ENCODE results near the gene ACTN4. TPM values are rescaled to one million over a fixed set of nuclear protein-coding genes. Genes with fewer than 3 reads are reported as not detected.
A peak's percentile ranks its signal among the peaks of the same experiment; 100 is the strongest.
"Not testable (repeated sequence)": the region's sequence is repeated elsewhere in the genome, so short reads cannot be mapped to it uniquely, and the experiment has no call there.

Gene ACTN4
- total and polyA plus RNA-seq, 3 experiments from 2014 or later: 31.9 to 314 (median 295) TPM

DNA sequence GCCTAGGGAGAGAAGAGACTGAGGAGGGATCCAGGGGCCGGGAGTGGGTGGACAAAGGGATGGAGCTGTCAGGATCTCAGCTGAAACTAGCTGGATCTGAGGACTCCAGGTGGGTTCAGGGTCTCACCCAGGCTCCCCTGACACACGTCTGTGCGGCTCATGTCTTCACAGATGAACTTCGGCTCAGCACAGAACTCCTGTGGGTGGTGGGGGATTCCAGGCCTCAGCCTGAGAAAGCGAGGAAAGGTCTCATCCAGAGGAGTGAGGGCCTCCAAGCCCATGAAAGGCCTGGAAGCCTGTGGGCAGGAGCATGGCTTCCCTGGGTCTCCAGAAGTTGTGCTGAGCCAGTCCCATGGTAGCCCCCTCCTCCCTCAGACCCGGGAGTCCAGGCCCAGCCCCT, 95.5 kb downstream of the ACTN4 start:
- H3K27ac Mint-ChIP-seq: no peak overlapping the region
- CTCF ChIA-PET: no interaction called here

DNA sequence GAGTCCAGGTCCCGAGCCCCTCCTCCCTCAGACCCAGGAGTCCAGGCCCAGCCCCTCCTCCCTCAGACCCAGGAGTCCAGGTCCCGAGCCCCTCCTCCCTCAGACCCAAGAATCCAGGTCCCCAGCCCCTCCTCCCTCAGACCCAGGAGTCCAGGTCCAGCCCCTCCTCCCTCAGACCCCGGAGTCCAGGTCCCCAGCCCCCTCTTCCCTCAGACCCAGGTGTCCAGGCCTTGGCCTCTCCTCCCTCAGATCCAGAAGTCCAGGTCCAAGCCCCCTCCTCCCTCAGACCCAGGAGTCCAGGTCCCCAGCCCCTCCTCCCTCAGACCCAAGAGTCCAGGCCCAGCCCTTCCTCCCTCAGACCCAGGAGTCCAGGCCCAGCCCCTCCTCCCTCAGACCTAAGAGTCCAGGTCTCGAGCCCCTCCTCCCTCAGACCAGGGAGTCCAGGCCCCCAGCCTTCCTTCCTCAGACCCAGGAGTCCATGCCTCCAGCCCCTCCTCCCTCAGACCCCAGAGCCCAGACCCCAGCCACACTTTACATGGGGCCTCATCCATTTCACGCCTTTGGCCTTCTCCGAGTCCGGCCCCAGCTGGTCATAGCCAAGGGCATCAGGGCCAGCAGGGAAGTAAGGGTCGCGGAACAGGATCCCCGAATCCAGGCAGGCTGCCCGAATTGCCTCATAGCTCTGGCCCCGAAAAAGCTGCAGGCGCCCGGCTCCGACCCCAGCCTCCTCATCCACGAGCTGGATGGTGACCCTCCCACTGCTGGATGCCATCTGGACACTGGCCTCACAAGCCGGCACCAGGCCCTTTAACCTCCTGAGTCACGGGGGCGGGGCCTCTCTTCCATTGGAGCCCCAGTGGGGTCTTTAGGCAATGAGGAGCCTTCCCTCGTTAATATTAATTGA, 96.2 kb downstream of the ACTN4 start:
- H3K9me3 Mint-ChIP-seq: no peaks in the 10 kb centered on the region
- DNase-seq: peak in 1 of 5 donors; percentile 46
- Histone ChIP-seq H3K27ac (ENCODE audit: low read depth, low read length) (no peak overlapping the region), H3K9me3 (ENCODE audit: low read length) (no peaks in the 10 kb centered on the region), H3K4me3 (ENCODE audit: low read length) (no peak overlapping the region), H3K36me3 (ENCODE audit: insufficient read depth, low read length) (no peaks in the 10 kb centered on the region), H3K4me1 (ENCODE audit: insufficient read depth, low read length) (peaks cover 10% of the 10 kb centered on the region), H3K27me3 (ENCODE audit: insufficient read depth, low read length, poor library complexity, severe bottlenecking) (no peaks in the 10 kb centered on the region)
- peak overlapping the region in 2 of 8 donors; percentile 38 to 77 for H3K27ac Mint-ChIP-seq
- ChIA-PET CTCF (interaction anchor here (1.7 to 2.0 kb wide), 3 partner anchors 26 to 341 kb away, joined by 3 to 5 read pairs (median 4); partner anchors contain the start of genes FAM98C, MRPS12 and SARS2), POLR2A (interaction anchor here (0.6 kb wide), 1 partner anchor 134 kb away, joined by 7 read pairs; no protein-coding TSS in a partner anchor)
- peaks cover 10 to 19% (median 14%) of the 10 kb centered on the region in 3 donors for H3K4me1 Mint-ChIP-seq
- H3K27me3 Mint-ChIP-seq: no peaks in the 10 kb centered on the region
- no peaks in the 10 kb centered on the region for H3K36me3 Mint-ChIP-seq
- no peak overlapping the region for H3K4me3 Mint-ChIP-seq

More for the DNA sequence above, 95.5 kb downstream of the ACTN4 start:
- Mint-ChIP-seq H3K4me1 (peaks cover 14 to 23% (median 19%) of the 10 kb centered on the region in 3 donors), H3K9me3 (no peaks in the 10 kb centered on the region), H3K36me3 (no peaks in the 10 kb centered on the region), H3K27me3 (no peaks in the 10 kb centered on the region), H3K4me3 (peak overlapping the region in 1 of 7 donors; percentile 19)
- Histone ChIP-seq H3K4me3 (ENCODE audit: low read length) (no peak overlapping the region), H3K27ac (ENCODE audit: low read depth, low read length) (no peak overlapping the region), H3K36me3 (ENCODE audit: insufficient read depth, low read length) (no peaks in the 10 kb centered on the region), H3K27me3 (ENCODE audit: insufficient read depth, low read length, poor library complexity, severe bottlenecking) (no peaks in the 10 kb centered on the region), H3K9me3 (ENCODE audit: low read length) (no peaks in the 10 kb centered on the region), H3K4me1 (ENCODE audit: insufficient read depth, low read length) (peaks cover 10% of the 10 kb centered on the region)
- no peak for DNase-seq
- POLR2A ChIA-PET: interaction anchor here (0.7 kb wide), 1 partner anchor 31 kb away, joined by 9 read pairs; no protein-coding TSS in a partner anchor

DNA sequence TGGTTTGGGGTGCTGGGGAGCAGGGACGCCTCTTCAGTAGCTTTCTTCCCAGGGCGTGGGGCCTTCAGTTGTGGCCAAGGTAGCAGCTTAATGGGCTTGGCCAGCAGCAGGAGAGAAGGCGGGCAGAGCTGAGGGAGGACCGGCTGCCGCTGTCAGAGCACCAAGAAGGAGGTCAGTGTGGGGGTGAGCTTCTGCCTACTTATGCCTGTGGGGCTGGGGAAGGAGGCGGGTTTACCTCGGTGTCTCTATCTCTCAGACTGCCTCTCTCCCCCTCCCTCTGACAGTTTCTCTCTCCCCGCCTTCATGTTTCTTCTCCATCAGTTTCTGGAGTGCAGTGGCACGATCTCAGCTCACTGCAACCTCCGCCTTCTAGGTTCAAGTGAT, 96.8 kb downstream of the ACTN4 start, which contains the start of gene CAPN12:
CAPN12 (minus strand) TSS at position 177 of the 384 bp plus-strand sequence. CDS start 309 bp downstream, outside the sequence.
- DNase-seq: no peak
- Histone ChIP-seq H3K27ac (ENCODE audit: low read depth, low read length) (no peak within 1 kb of the TSS), H3K36me3 (ENCODE audit: insufficient read depth, low read length) (no peaks in the 10 kb centered on the region), H3K27me3 (ENCODE audit: insufficient read depth, low read length, poor library complexity, severe bottlenecking) (no peaks in the 10 kb centered on the region), H3K9me3 (ENCODE audit: low read length) (no peaks in the 10 kb centered on the region), H3K4me3 (ENCODE audit: low read length) (no peak within 1 kb of the TSS), H3K4me1 (ENCODE audit: insufficient read depth, low read length) (peaks cover 10% of the 10 kb centered on the region)
- ChIA-PET CTCF (interaction anchor here (1.7 to 2.0 kb wide), 3 partner anchors 25 to 341 kb away, joined by 3 to 5 read pairs (median 4); partner anchors contain the start of genes FAM98C, MRPS12 and SARS2), POLR2A (interaction anchor here (0.6 kb wide), 1 partner anchor 133 kb away, joined by 7 read pairs; no protein-coding TSS in a partner anchor)
- peaks cover 7 to 13% (median 7%) of the 10 kb centered on the region in 3 donors for H3K4me1 Mint-ChIP-seq
- H3K4me3 Mint-ChIP-seq: no peak within 1 kb of the TSS
- no peaks in the 10 kb centered on the region for H3K9me3 Mint-ChIP-seq
- no peaks in the 10 kb centered on the region for H3K36me3 Mint-ChIP-seq
- peak within 1 kb of the TSS in 2 of 8 donors; percentile 38 to 77 for H3K27ac Mint-ChIP-seq
- H3K27me3 Mint-ChIP-seq: no peaks in the 10 kb centered on the region

DNA sequence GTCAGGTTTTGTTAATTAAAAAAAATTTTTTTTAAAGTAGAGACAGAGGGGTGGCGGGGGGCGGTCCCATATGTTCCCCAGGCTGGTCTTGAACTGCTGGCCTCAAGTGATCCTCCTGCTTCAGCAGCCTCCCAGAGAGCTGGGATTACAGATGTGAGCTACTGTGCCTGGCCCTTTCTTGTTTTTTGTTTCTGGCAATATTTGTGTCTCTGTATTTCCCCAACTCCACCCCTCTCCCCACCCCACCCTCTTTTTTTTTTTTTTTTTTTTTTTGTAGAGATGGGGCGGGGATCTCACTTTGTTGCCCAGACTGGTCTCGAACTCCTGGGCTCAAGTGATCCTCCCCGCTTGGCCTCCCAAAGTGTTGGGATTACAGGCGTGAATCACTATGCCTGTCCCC, 97.4 kb downstream of the ACTN4 start:
- CTCF ChIA-PET: interaction anchor here (0.6 to 2.0 kb wide), 4 partner anchors 15 to 342 kb away, joined by 3 to 5 read pairs (median 4); partner anchors contain the start of genes FAM98C, MRPS12 and SARS2
- Histone ChIP-seq H3K4me1 (ENCODE audit: insufficient read depth, low read length) (peaks cover 4% of the 10 kb centered on the region), H3K36me3 (ENCODE audit: insufficient read depth, low read length) (no peaks in the 10 kb centered on the region), H3K9me3 (ENCODE audit: low read length) (no peaks in the 10 kb centered on the region), H3K27me3 (ENCODE audit: insufficient read depth, low read length, poor library complexity, severe bottlenecking) (no peaks in the 10 kb centered on the region), H3K4me3 (ENCODE audit: low read length) (no peak overlapping the region), H3K27ac (ENCODE audit: low read depth, low read length) (no peak overlapping the region)
- Mint-ChIP-seq H3K27me3 (no peaks in the 10 kb centered on the region), H3K4me1 (peaks cover 1 to 7% (median 1%) of the 10 kb centered on the region in 3 donors), H3K36me3 (no peaks in the 10 kb centered on the region), H3K4me3 (no peak overlapping the region), H3K9me3 (no peaks in the 10 kb centered on the region), H3K27ac (no peak overlapping the region)
- POLR2A ChIA-PET: no interaction called here
- no peak for DNase-seq

DNA sequence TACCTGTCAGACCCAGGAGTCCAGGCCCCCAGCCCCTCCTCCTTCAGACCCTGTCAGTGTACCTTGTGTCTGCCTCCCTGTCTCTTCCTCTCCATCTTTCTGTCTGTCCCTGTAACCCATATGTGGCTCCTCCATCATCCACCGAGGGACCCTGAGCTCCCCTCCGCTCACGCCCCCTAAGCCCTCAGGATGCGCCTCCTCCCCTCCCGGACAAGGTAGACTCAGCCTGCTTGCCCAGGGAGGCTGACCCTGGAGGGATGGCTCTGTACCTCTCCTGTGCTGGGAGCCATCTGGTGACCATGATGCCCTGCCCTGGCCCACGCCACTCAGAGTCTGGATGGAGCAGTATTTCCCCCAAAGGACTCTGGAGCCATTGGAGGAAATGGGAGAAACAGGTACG, 97.9 kb downstream of the ACTN4 start:
- Histone ChIP-seq H3K4me3 (ENCODE audit: low read length) (no peak overlapping the region), H3K4me1 (ENCODE audit: insufficient read depth, low read length) (no peaks in the 10 kb centered on the region), H3K27ac (ENCODE audit: low read depth, low read length) (no peak overlapping the region), H3K9me3 (ENCODE audit: low read length) (no peaks in the 10 kb centered on the region), H3K36me3 (ENCODE audit: insufficient read depth, low read length) (no peaks in the 10 kb centered on the region), H3K27me3 (ENCODE audit: insufficient read depth, low read length, poor library complexity, severe bottlenecking) (no peaks in the 10 kb centered on the region)
- H3K36me3 Mint-ChIP-seq: no peaks in the 10 kb centered on the region
- POLR2A ChIA-PET: no interaction called here
- peaks cover 0 to under 1% of the 10 kb centered on the region in 2 donors for H3K27me3 Mint-ChIP-seq
- no peak overlapping the region for H3K4me3 Mint-ChIP-seq
- no peak for DNase-seq
- CTCF ChIA-PET: interaction anchor here (0.6 to 2.0 kb wide), 4 partner anchors 15 to 342 kb away, joined by 3 to 5 read pairs (median 4); partner anchors contain the start of genes FAM98C, MRPS12 and SARS2
- H3K4me1 Mint-ChIP-seq: peaks cover 0 to 3% (median 0%) of the 10 kb centered on the region in 3 donors
- no peak overlapping the region for H3K27ac Mint-ChIP-seq
- no peaks in the 10 kb centered on the region for H3K9me3 Mint-ChIP-seq

DNA sequence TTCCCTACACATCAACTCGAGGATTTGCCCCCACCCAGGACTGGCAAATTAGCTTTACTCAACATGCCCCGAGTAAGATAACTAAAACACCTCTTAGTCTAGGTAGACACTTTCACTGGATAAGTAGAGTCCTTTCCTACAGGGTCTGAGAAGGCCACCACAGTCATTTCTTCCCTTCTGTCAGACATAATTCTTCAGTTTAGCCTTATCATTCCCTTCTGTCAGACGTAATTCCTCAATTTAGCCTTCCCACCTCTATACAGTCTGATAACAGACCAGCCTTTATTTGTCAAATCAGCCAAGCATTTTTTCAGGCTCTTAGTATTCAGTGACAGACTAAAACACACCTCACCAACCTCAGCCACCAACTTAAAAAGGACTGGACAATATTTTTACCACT, 106.3 kb downstream of the ACTN4 start:
- H3K36me3 Mint-ChIP-seq, H3K4me1 Mint-ChIP-seq: not testable (repeated sequence)

DNA sequence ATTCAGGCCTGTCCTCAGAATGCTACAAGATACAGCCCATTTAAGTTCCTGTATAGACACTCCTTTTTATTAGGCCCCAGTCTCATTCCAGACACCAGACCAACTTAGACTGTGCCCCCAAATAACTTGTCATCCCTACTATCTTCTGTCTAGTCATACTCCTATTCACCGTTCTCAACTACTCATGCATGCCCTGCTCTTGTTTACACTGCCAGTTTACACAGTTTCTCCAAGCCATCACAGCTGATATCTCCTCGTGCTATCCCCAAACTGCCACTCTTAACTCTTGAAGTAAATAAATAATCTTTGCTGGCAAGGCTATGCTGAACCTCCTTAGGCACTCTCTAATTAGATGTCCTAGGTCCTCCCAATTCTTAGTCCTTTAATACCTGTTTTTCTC, 106.7 kb downstream of the ACTN4 start:
- H3K36me3 Mint-ChIP-seq; H3K9me3 ChIP-seq (ENCODE audit: low read length); DNase-seq; H3K4me3 Mint-ChIP-seq; POLR2A ChIA-PET; H3K4me1 ChIP-seq (ENCODE audit: insufficient read depth, low read length); H3K27ac ChIP-seq (ENCODE audit: low read depth, low read length); H3K36me3 ChIP-seq (ENCODE audit: insufficient read depth, low read length); H3K27me3 ChIP-seq (ENCODE audit: insufficient read depth, low read length, poor library complexity, severe bottlenecking); H3K27me3 Mint-ChIP-seq; H3K4me3 ChIP-seq (ENCODE audit: low read length); H3K27ac Mint-ChIP-seq; CTCF ChIA-PET; H3K9me3 Mint-ChIP-seq; H3K4me1 Mint-ChIP-seq: not testable (repeated sequence)

More for the DNA sequence above, 106.3 kb downstream of the ACTN4 start:
- H3K9me3 Mint-ChIP-seq; H3K27ac ChIP-seq (ENCODE audit: low read depth, low read length); POLR2A ChIA-PET; H3K27ac Mint-ChIP-seq; H3K36me3 ChIP-seq (ENCODE audit: insufficient read depth, low read length); H3K4me3 Mint-ChIP-seq; H3K27me3 Mint-ChIP-seq; CTCF ChIA-PET; H3K4me3 ChIP-seq (ENCODE audit: low read length); H3K4me1 ChIP-seq (ENCODE audit: insufficient read depth, low read length); H3K9me3 ChIP-seq (ENCODE audit: low read length); H3K27me3 ChIP-seq (ENCODE audit: insufficient read depth, low read length, poor library complexity, severe bottlenecking); DNase-seq: not testable (repeated sequence)

DNA sequence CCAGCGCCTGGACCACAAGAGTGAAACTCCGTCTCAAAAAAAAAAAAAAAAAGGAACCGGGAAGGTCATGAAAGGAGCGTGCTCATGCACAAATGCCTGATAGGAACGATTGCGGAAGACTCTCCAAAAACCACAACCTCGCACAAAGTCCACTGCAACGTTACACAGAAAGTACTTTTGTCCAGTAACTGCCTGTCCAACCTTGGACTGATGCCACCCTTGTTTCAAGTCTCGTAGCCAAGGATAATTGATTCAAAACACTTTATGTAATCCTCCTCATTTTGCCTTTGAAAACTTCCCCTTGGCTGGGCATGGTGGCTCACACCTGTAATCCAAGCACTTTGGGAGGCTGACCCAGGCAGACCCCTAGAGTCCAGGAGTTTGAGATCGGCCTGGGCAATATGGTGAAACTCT, 112.1 kb downstream of the ACTN4 start:
- H3K27ac ChIP-seq (ENCODE audit: low read depth, low read length): no peak overlapping the region
- no peak for DNase-seq
- CTCF ChIA-PET: no interaction called here
- no peaks in the 10 kb centered on the region for H3K36me3 ChIP-seq (ENCODE audit: insufficient read depth, low read length)
- H3K4me1 ChIP-seq (ENCODE audit: insufficient read depth, low read length): no peaks in the 10 kb centered on the region
- POLR2A ChIA-PET: no interaction called here
- no peak overlapping the region for H3K4me3 ChIP-seq (ENCODE audit: low read length)
- H3K9me3 ChIP-seq (ENCODE audit: low read length): no peaks in the 10 kb centered on the region
- Mint-ChIP-seq H3K27ac (peak overlapping the region in 1 of 8 donors; percentile 79), H3K27me3 (no peaks in the 10 kb centered on the region), H3K4me1 (no peaks in the 10 kb centered on the region), H3K4me3 (no peak overlapping the region), H3K9me3 (peaks cover 0 to 2% (median 0%) of the 10 kb centered on the region in 5 donors), H3K36me3 (no peaks in the 10 kb centered on the region)
- H3K27me3 ChIP-seq (ENCODE audit: insufficient read depth, low read length, poor library complexity, severe bottlenecking): no peaks in the 10 kb centered on the region

All from CD8-positive, alpha-beta memory T cell (primary cell).